Stimulated activated CD8-positive, alpha-beta memory T cell treated with anti-CD3 and anti-CD28 coated beads, Interleukin-4, amount 100 ng/mL, for 4 hours (primary cell): ENCODE results near the gene COL3A1.

ENCODE experiments used
- DNase-seq, 2 donors: peaks; one replicate each; pipeline ENCODE4 v3.0.0-alpha.2; 2020; ENCODE audit warnings: low read depth in 2 of 2, low spot score in 1 of 2

Gene COL3A1

DNA sequence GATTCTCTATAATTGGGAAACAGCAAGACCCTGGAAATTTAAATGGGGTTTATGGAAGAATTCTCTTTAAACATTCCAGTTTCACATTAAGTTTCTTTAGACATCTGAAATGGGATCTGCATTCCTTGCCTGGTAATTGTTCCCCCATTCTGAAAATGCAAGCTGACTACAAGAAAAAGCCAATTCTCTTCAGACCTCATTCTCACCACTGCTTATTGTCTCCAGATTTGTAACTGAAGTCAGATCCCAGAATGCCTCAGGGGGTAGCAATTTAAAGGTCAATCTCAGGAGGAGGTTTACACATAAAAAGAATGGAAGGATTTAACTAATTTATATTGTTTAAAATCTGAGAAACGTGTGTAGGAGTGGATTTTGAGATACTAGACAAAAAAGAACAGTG lies 41.2 kb downstream of the COL3A1 start:
- no peak for DNase-seq

DNA sequence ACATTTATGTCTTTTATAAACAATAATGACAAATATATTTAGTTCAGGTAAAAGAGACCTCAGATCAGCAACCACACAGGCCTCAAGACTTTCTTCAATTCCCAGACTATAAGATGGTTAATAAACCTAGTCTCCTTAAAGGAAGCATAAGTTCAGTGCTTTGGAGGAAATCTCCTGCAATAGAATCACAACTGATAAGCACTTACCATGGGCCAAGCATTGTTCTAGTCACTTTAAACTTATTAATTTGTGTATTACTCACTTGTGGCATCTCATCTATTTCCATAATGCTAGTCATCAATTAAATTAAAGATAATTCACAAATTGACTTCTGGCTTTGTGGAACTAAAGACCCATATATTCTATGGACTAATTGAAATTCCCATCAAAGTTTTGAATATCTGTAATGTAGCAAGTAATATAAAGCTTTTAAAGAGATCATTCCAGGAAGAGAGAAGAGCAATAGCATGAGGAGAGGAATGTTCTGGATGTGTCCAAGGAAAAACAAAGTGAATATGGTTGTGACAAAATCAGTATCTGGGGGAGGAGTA lies 42.2 kb downstream of the COL3A1 start:
- DNase-seq = no peak

DNA sequence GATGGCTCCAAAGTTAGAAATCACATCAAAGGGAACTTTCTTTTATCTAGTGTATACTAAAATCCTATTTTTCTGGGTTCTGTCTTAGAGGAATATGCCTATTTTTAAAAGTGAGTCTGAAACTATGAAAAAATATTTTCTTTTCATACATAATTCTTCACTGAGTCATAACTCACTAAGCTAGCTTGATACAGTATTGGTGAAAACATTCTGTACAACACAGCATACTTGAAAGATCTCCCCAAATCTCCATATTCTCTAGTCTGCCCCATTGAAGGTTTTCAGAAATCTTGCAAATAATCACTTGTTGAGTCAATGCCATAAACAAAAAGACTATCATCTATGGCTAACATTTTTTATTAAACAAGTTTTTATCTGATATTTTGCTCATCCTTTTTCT lies 44.5 kb downstream of the COL3A1 start:
- DNase-seq = no peak

DNA sequence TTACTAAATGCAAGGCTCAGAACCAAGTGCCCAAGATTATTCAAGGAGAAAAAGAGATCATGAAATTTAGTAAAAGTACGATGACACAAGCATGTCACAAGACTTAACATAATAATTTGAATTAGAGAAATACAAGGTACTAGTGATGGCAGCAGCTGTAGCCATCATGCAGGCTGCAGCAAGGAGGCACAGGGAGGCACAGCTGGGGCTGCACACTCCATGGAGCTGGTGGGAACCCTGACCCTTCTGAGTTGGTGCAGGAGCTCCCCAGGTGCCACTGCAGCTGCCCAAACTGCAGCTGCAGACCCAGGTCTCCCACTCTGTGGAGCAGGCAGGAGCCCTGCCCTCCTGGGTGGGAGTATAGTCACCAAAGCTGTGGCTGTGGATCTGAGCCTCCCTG lies 46.0 kb downstream of the COL3A1 start:
- DNase-seq = no peak

DNA sequence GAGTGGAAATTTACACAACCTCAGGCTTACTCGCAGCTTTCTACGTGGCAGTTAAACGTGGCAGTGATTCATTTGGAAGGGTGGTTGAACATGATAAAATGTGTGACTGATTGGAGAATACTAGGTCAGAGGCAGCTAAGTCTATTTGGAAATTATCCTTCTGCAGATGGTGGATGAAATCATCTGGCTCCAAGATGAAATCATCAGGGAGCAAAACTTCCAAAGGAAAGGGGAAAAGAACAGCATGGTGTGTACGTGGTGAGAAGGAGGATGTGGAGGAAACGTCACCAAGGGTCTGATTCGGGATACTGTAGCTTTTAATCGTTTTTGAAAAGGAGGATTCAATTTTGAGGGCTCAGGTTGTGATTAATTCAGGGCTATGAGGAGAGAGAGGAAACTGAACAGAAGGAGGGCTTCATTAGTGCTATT lies 47.9 kb downstream of the COL3A1 start:
- DNase-seq = no peak

DNA sequence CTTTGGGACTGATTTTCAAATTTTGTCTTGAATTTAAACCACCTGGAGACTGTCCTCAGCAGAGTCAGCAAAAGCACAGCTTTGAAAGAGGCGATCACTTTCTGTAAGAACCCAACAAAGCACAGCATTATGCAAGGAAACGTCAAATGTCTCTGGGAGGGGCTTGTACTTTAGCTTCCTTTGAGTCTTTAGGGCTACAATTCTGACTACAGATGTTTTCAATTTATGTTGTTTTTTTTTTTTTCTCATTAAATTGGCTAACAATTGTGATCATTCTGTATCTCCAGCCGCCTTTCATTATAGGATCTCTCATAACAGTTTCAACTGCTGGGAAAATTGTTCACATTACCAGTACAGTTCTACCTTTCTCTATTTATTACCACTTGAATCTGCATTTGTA lies 48.3 kb downstream of the COL3A1 start:
- DNase-seq = no peak

DNA sequence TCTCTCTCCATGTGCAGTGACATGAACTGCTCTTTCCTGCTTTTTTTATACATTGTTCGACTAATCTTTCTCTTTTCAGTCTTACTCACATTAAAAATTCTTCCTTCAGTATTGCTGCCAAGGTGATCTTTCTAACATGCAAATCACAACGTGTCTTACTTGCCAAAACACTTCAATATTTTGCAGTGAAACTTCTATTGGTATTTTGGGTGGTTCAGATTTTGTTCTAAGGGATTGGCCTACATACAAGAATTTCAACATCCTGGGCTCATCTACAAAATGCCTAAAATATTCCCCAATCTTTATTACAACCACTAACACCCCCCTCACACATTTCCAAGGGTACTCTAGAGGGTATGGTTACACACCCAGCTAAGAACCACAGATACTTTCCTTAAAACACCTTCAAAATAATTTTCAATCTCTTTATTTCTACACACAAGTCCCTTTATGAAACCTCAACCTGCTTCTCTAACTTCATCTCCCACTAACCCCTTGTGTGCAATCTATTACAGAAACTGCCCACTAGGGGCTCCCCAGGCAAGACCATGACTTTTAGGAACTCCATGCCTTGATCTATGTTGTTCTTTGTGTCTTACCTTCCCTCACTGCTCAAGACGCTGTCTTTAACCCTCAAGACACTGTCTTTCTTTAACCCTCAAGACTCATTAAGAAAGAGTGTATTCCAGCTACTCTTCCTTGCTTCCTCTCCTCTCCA lies 50.9 kb downstream of the COL3A1 start:
- DNase-seq = no peak

DNA sequence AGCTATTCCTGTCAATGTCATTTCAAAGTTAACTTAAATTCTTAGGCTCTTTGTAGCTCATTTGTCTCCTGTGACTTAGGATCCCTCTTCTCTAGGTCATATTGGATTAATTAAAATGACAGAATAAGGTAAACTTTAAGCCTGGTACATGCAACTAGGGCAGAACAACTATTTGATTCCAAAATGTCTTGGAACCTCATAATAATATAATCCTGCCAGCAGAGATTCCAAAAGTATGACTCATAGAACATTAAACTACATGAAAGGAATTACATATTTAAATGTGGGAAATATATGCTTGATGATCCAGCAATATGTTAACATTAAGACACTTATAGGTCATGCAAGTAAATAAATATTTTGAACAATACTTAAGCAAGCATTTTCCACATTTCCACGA lies 63.3 kb downstream of the COL3A1 start:
- no peak for DNase-seq

DNA sequence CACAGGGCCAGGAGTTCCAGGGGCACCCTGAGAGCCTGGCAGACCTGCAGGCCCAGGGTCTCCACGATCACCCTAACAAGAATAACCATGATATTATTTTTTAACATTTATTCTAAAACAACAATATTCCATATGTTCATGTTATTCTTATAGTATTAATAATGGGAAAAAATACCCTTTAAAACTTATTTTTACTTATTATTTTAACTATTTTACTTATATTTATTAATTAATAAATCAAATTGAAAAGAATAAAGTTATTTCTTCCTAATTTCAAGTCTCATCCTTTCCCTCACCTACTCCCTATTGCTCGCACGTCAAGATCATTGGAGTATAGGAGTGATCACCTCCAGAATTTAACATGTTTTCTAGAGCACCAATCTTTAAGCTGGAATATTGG lies 71.7 kb downstream of the COL3A1 start:
- DNase-seq = no peak

DNA sequence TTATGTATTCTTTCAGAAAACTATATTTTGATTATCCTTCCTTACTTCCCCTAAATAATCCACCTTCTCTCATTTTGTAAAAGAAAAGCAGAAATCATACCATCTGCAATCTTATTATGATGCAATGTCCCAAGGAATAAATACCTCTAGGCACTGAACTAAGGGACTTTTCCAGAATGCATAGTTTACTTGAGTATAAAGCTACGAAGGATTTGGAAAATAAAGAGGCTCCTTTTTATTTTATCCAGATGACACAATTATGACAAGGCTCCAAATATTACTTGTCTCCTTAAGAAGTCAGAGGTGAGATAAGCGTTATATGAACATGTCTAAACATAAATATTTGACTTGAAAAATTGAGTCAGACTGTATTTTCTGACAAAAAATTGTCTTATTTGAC lies 72.1 kb downstream of the COL3A1 start:
- DNase-seq = no peak

DNA sequence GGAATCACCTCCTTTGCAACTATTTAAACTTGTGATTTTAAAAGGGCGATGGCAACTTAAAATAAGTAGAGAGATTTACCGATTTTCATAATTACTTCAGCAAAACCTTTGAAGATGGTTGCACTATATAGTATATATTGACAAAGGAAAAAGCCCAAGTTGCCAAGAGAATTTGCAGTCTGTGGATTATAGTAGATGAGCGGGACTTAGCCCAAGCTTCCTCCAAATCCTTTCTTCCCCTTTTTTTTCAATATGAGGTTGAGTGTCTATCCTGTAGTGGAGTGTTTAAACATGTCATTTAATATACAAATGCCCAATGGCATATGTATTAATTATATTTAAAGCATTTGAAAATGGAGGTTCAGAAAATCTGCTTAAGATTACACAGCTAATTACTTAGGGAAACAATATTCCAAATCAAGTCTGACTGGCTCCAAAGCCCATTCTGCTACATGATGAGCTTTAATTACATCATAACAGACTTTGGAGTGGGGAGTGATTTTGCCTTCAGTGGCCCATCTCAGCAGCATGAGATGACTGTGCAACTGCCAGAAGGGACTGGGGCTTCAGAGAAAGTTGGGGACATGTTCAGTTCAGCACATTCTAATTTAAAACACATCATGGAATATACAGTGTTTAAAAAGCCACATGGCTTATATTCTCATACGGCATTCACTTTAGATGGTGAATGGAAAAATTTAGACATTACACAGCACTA lies 73.2 kb downstream of the COL3A1 start:
- no peak for DNase-seq

DNA sequence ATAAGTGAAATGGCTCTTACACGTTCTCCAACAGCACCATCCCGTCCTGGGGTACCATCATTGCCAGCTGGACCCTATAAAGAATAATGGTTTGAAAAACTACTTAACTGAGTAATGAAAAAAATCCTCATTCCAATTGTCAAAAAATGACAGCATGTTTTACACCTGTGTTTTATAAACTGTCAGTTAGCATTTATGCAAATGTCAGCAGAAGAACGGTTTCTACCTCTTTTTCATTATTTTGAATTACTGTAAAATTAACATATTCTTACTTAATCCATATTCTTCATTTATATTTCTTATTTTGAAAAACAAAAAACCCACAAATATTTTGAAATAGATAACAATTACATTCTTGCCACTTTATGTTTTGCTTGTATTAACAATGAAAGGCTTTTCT lies 74.0 kb downstream of the COL3A1 start:
- no peak for DNase-seq

DNA sequence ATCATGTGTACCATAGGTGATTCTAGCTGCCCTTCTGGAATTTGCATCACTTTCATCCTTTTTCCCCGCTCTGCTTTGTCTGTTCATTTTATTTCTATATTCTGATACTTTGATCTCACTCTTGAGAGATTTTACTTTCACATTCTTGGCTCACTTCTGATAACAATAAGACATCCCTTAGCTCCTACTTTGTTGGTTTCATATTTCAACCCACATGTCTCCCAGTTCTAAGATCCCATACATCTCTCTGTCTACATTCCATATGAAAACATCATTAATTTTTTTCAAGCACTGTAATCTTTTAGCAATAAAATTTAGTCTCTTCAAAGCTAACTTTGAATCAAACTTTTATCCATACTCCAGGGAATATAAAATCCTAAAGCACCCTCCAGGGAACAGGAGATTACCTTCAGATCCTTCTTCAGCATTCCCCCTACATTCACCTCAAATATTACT lies 75.6 kb downstream of the COL3A1 start:
- no peak for DNase-seq

DNA sequence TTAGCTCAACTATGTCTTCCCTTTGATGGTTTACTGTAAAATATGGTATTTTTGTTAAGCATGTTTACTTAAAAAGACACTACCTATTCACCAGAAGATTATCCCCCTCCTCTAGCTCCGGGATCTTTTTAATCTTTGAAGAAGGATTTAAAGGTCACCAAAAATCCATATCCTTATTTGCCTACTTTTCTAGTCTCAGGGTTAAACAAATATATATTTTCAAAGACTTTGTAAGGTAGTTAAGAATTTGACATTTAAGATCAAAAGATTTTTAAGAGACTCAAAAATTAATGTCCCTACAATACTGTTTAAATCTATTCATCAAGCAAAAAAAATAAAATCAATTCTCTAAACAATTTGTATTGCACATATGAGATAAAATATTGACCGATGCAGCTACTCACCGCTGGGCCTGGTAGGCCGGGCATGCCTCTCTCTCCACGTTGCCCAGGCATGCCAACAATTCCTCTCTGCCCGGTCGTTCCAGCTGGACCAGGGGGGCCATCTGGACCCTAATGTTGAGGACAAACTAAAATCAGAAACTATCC lies 76.1 kb downstream of the COL3A1 start:
- no peak for DNase-seq

DNA sequence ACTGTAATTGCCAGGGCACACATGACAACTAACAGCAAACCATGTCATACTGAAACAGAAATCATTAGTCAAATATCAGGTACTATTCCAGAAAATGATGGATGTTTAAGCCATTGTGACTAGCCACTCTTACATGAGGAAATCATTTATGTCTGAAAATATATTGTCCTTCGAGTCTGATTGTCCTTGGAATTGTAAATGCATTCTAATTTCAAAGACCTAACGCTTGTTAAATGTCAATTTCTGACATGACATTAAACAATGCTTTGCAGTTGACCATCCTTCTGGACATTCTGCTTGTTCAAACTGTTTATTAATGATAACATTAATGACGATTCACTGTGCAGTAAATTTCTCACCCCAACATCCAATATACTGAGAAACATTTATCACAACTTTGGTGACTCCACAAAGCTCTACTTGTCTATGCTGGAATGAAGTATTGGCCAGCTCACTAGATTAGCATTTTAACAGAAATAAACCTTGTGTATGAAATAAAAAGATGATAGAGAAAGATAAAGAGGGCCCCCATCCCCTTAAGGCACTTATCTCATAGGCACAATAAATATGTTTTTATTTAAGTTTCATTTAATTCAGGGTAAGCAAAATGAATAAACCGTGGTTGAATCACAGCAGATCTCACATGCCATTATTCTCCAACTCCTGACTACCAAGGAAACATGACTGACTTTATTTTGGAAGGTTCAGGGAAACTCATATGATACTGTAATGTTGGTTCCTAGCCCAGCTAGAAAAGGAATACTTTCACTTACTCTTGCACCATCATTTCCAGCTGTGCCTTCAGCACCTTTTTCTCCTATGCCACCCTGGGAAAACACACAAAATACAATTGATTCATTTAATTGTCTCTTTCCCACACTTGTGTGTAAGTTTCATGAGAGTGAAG lies 82.3 kb downstream of the COL3A1 start:
- no peak for DNase-seq

DNA sequence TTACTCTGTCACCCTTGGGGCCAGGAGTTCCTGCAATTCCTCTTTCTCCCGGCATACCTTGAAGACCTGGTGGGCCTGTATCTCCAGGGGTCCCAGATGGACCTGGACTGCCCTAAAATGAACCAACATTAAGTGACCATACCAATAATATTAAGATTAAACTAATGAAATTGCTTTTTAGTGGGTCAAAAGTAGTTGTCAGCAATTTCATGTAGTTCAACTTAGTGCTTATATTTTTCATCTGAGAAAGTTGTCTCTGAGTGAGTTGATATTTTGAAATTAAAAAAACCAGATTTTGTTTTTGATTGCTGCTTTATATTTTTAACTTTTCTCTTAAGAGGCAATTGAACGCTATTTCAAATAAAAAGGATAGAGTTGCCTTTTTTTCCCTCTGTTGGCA lies 83.1 kb downstream of the COL3A1 start:
- DNase-seq = no peak

DNA sequence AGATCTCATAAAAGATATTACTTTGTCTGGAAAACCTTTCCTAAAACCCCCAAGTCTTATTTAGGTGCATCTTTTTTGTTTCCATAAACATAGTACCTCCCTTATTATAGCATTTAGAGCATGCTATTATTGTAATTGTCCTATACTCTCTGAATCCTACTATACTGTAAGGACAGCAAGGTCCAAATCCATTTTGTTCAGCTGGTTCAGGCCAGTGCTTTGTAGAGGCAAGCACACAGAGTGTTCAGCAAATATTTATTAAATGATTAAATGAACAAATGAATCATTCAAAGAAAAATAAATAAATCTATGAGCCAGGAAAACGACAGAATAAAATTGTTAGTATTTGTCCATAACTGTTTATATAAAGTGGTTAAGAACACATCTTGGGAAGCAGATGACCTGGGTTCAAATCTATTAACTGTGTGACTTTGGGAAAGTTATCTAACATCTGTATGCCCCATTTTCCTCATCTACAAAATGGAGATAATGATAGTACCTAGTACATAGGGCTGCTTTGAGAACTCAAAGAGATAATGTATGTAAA lies 86.0 kb downstream of the COL3A1 start:
- DNase-seq = no peak
